Measurements from ENCODE around the gene FMR1NB.

Gene FMR1NB

GRCh38 chrX:147981038-147981752 is at the start of gene FMR1NB:
Gene FMR1NB (plus strand): TSS chrX:147981337. CDS start chrX:147981403, 66 bp downstream.
- in situ Hi-C loops (cut with HindIII; ENCODE audit: low pct_ligation_motif_present, low sequenced_read_pairs) = no loop called here
- no peak within 1 kb of the TSS for H3K4me3 ChIP-seq (ENCODE audit: low read depth, low read length)
- H3K36me3 ChIP-seq (replicated peaks) = no peaks in the 10 kb centered on the region
- no peak for TF ChIP-seq CTCF (IDR thresholded peaks at IDR 0.05; ENCODE audit: low read depth, low read length, missing control alignments)
- no peak within 1 kb of the TSS for H3K27ac ChIP-seq
- DNase-seq = no peak
- no peaks in the 10 kb centered on the region for H3K27me3 ChIP-seq (replicated peaks)

GRCh38 chrX:147933815-147934214 is 47.3 kb upstream of the FMR1NB start:
- H3K27ac ChIP-seq = no peak overlapping the region
- no peak for DNase-seq
- no peak overlapping the region for H3K4me3 ChIP-seq (ENCODE audit: low read depth, low read length)
- in situ Hi-C loops (cut with HindIII; ENCODE audit: low pct_ligation_motif_present, low sequenced_read_pairs) = no loop called here
- no peak for TF ChIP-seq CTCF (IDR thresholded peaks at IDR 0.05; ENCODE audit: low read depth, low read length, missing control alignments)
- no peaks in the 10 kb centered on the region for H3K36me3 ChIP-seq (replicated peaks)
- H3K27me3 ChIP-seq (replicated peaks) = no peaks in the 10 kb centered on the region

- TF ChIP-seq CTCF (IDR thresholded peaks at IDR 0.05; ENCODE audit: low read depth, low read length, missing control alignments) = no peak
- DNase-seq = peak; percentile 6
- in situ Hi-C loops (cut with HindIII; ENCODE audit: low pct_ligation_motif_present, low sequenced_read_pairs) = no loop called here
- Histone ChIP-seq H3K4me3 (ENCODE audit: low read depth, low read length) (no peak overlapping the region), H3K27me3 (replicated peaks) (no peaks in the 10 kb centered on the region), H3K36me3 (replicated peaks) (no peaks in the 10 kb centered on the region), H3K27ac (no peak overlapping the region)
Observed at GRCh38 chrX:147935156-147935758, 45.9 kb upstream of the FMR1NB start.

- Histone ChIP-seq H3K27ac (no peak overlapping the region), H3K4me3 (ENCODE audit: low read depth, low read length) (no peak overlapping the region), H3K27me3 (replicated peaks) (no peaks in the 10 kb centered on the region), H3K36me3 (replicated peaks) (peaks cover 2% of the 10 kb centered on the region)
- in situ Hi-C loops (cut with HindIII; ENCODE audit: low pct_ligation_motif_present, low sequenced_read_pairs) = no loop called here
- no peak for DNase-seq
- TF ChIP-seq CTCF (IDR thresholded peaks at IDR 0.05; ENCODE audit: low read depth, low read length, missing control alignments) = no peak
Observed at GRCh38 chrX:147945286-147945685, 35.9 kb upstream of the FMR1NB start.

GRCh38 chrX:147948531-147948930 is 32.6 kb upstream of the FMR1NB start:
- in situ Hi-C loops (cut with HindIII; ENCODE audit: low pct_ligation_motif_present, low sequenced_read_pairs) = no loop called here
- no peak for TF ChIP-seq CTCF (IDR thresholded peaks at IDR 0.05; ENCODE audit: low read depth, low read length, missing control alignments)

More at GRCh38 chrX:147948531-147948930, 32.6 kb upstream of the FMR1NB start:
- peaks cover 2% of the 10 kb centered on the region for H3K36me3 ChIP-seq (replicated peaks)
- no peak for DNase-seq
- H3K27me3 ChIP-seq (replicated peaks) = no peaks in the 10 kb centered on the region
- no peak overlapping the region for H3K27ac ChIP-seq
- no peak overlapping the region for H3K4me3 ChIP-seq (ENCODE audit: low read depth, low read length)

Measured in brain microvascular endothelial cell (primary cell).